RPMI8226 (cell line): ENCODE results near the gene GEN1.

Experiments used
- DNase-seq: peaks from one replicate; pipeline ENCODE4 v3.0.0-alpha.2; 2015

Gene GEN1

GRCh38 chr2:17754773-17755425 is 961 bp downstream of the GEN1 start:
- peak; percentile 40 for DNase-seq

GRCh38 chr2:17756668-17757067 is 2.7 kb downstream of the GEN1 start:
- no peak for DNase-seq

- DNase-seq = no peak
These were observed 3.4 kb downstream of the GEN1 start for GRCh38 chr2:17757321-17757720.

- no peak for DNase-seq
These were observed 4.2 kb downstream of the GEN1 start for GRCh38 chr2:17758118-17758517.

- no peak for DNase-seq
These were observed 5.9 kb downstream of the GEN1 start for GRCh38 chr2:17759805-17760204.

GRCh38 chr2:17762451-17762850 is 8.5 kb downstream of the GEN1 start:
- no peak for DNase-seq

- no peak for DNase-seq
These were observed 9.8 kb downstream of the GEN1 start for GRCh38 chr2:17763641-17764333.

- DNase-seq = no peak
These were observed 11.5 kb downstream of the GEN1 start for GRCh38 chr2:17765398-17765797.

GRCh38 chr2:17768894-17769293 is 15.0 kb downstream of the GEN1 start:
- no peak for DNase-seq

GRCh38 chr2:17771956-17772355 is 18.0 kb downstream of the GEN1 start:
- DNase-seq = no peak

- DNase-seq = no peak
These were observed 18.6 kb downstream of the GEN1 start for GRCh38 chr2:17772532-17772931.

- no peak for DNase-seq
These were observed 26.6 kb downstream of the GEN1 start for GRCh38 chr2:17780546-17780945.

- DNase-seq = no peak
These were observed 27.5 kb downstream of the GEN1 start for GRCh38 chr2:17781482-17781881.

- no peak for DNase-seq
These were observed 32.8 kb downstream of the GEN1 start for GRCh38 chr2:17786727-17787126.

GRCh38 chr2:17788773-17789172 is 34.8 kb downstream of the GEN1 start:
- no peak for DNase-seq

GRCh38 chr2:17790536-17790935 is 36.6 kb downstream of the GEN1 start:
- DNase-seq = no peak

GRCh38 chr2:17791121-17791816 is 37.3 kb downstream of the GEN1 start:
- DNase-seq = no peak

GRCh38 chr2:17791817-17792130 is 37.8 kb downstream of the GEN1 start:
- DNase-seq = no peak

- DNase-seq = no peak
These were observed 38.6 kb downstream of the GEN1 start for GRCh38 chr2:17792515-17792914.

GRCh38 chr2:17793296-17793695 is 39.4 kb downstream of the GEN1 start:
- DNase-seq = no peak

GRCh38 chr2:17793803-17794354 is 39.9 kb downstream of the GEN1 start:
- DNase-seq = no peak

GRCh38 chr2:17795309-17795708 is 41.4 kb downstream of the GEN1 start:
- no peak for DNase-seq

- DNase-seq = no peak
These were observed 44.4 kb downstream of the GEN1 start for GRCh38 chr2:17798338-17798737.
